ENCODE data around the gene FAM193B. TPM values are rescaled to one million over a fixed set of nuclear protein-coding genes. Genes with fewer than 3 reads are reported as not detected.

The FAM193B gene
- polyA plus RNA-seq, 2 donors: 42.2 to 141 TPM

- Histone ChIP-seq H3K27me3 (ENCODE audit: control insufficient read depth in 1 of 2, insufficient read depth in 2 of 2, low read length in 2 of 2) (no peaks in the 10 kb centered on the region), H3K9me3 (ENCODE audit: control insufficient read depth in 2 of 2, insufficient read depth in 1 of 2, low read depth in 1 of 2, low read length in 1 of 2) (no peaks in the 10 kb centered on the region), H3K4me3 (ENCODE audit: low read depth in 1 of 2, low read length in 2 of 2) (no peak overlapping the region), H3K4me1 (ENCODE audit: control insufficient read depth in 2 of 2, insufficient read depth in 2 of 2, low read length in 1 of 2) (peaks cover 0 to 2% of the 10 kb centered on the region in 2 donors), H3K36me3 (ENCODE audit: control insufficient read depth in 2 of 2, insufficient read depth in 2 of 2, low read length in 1 of 2) (peaks cover 0 to 6% of the 10 kb centered on the region in 2 donors), H3K27ac (ENCODE audit: low read depth in 2 of 2, low read length in 1 of 2) (no peak overlapping the region)
- WGBS, 2 donors: 94 to 98% methylated on average over 4 of the region's 4 CpGs
Observed at GRCh38 chr5:177505075-177505474, 49.3 kb downstream of the FAM193B start.

- no peak overlapping the region for H3K4me3 ChIP-seq (ENCODE audit: low read depth in 1 of 2, low read length in 2 of 2)
- H3K27me3 ChIP-seq (ENCODE audit: control insufficient read depth in 1 of 2, insufficient read depth in 2 of 2, low read length in 2 of 2): no peaks in the 10 kb centered on the region
- H3K27ac ChIP-seq (ENCODE audit: low read depth in 2 of 2, low read length in 1 of 2): no peak overlapping the region
- peaks cover 0 to 2% of the 10 kb centered on the region in 2 donors for H3K4me1 ChIP-seq (ENCODE audit: control insufficient read depth in 2 of 2, insufficient read depth in 2 of 2, low read length in 1 of 2)
- H3K9me3 ChIP-seq (ENCODE audit: control insufficient read depth in 2 of 2, insufficient read depth in 1 of 2, low read depth in 1 of 2, low read length in 1 of 2): no peaks in the 10 kb centered on the region
- WGBS, 2 donors: 89 to 93% methylated on average over 40 to 47 of the region's 47 CpGs
- H3K36me3 ChIP-seq (ENCODE audit: control insufficient read depth in 2 of 2, insufficient read depth in 2 of 2, low read length in 1 of 2): peaks cover 0 to 6% of the 10 kb centered on the region in 2 donors
Observed at GRCh38 chr5:177504086-177505056, 50.0 kb downstream of the FAM193B start.

- Histone ChIP-seq H3K4me1 (ENCODE audit: control insufficient read depth in 2 of 2, insufficient read depth in 2 of 2, low read length in 1 of 2) (peaks cover 0 to 2% of the 10 kb centered on the region in 2 donors), H3K4me3 (ENCODE audit: low read depth in 1 of 2, low read length in 2 of 2) (no peak overlapping the region), H3K27me3 (ENCODE audit: control insufficient read depth in 1 of 2, insufficient read depth in 2 of 2, low read length in 2 of 2) (no peaks in the 10 kb centered on the region), H3K27ac (ENCODE audit: low read depth in 2 of 2, low read length in 1 of 2) (no peak overlapping the region), H3K36me3 (ENCODE audit: control insufficient read depth in 2 of 2, insufficient read depth in 2 of 2, low read length in 1 of 2) (peaks cover 0 to 6% of the 10 kb centered on the region in 2 donors), H3K9me3 (ENCODE audit: control insufficient read depth in 2 of 2, insufficient read depth in 1 of 2, low read depth in 1 of 2, low read length in 1 of 2) (no peaks in the 10 kb centered on the region)
- WGBS, 2 donors: 82 to 86% methylated on average over 24 of the region's 24 CpGs
Observed at GRCh38 chr5:177503351-177504085, 50.8 kb downstream of the FAM193B start.

GRCh38 chr5:177502886-177503285 is 51.5 kb downstream of the FAM193B start:
- Histone ChIP-seq H3K9me3 (ENCODE audit: control insufficient read depth in 2 of 2, insufficient read depth in 1 of 2, low read depth in 1 of 2, low read length in 1 of 2) (no peaks in the 10 kb centered on the region), H3K27me3 (ENCODE audit: control insufficient read depth in 1 of 2, insufficient read depth in 2 of 2, low read length in 2 of 2) (no peaks in the 10 kb centered on the region), H3K27ac (ENCODE audit: low read depth in 2 of 2, low read length in 1 of 2) (no peak overlapping the region), H3K4me1 (ENCODE audit: control insufficient read depth in 2 of 2, insufficient read depth in 2 of 2, low read length in 1 of 2) (peaks cover 0 to 6% of the 10 kb centered on the region in 2 donors), H3K36me3 (ENCODE audit: control insufficient read depth in 2 of 2, insufficient read depth in 2 of 2, low read length in 1 of 2) (peaks cover 0 to 6% of the 10 kb centered on the region in 2 donors), H3K4me3 (ENCODE audit: low read depth in 1 of 2, low read length in 2 of 2) (no peak overlapping the region)
- 58 to 73% methylated on average over 16 of the region's 16 CpGs for WGBS, 2 donors

- WGBS, 2 donors: 59 to 61% methylated on average over 9 of the region's 9 CpGs
- H3K4me3 ChIP-seq (ENCODE audit: low read depth in 1 of 2, low read length in 2 of 2): no peak overlapping the region
- H3K27me3 ChIP-seq (ENCODE audit: control insufficient read depth in 1 of 2, insufficient read depth in 2 of 2, low read length in 2 of 2): no peaks in the 10 kb centered on the region
- H3K4me1 ChIP-seq (ENCODE audit: control insufficient read depth in 2 of 2, insufficient read depth in 2 of 2, low read length in 1 of 2): peaks cover 0 to 6% of the 10 kb centered on the region in 2 donors
- H3K36me3 ChIP-seq (ENCODE audit: control insufficient read depth in 2 of 2, insufficient read depth in 2 of 2, low read length in 1 of 2): peaks cover 0 to 6% of the 10 kb centered on the region in 2 donors
- no peak overlapping the region for H3K27ac ChIP-seq (ENCODE audit: low read depth in 2 of 2, low read length in 1 of 2)
- H3K9me3 ChIP-seq (ENCODE audit: control insufficient read depth in 2 of 2, insufficient read depth in 1 of 2, low read depth in 1 of 2, low read length in 1 of 2): no peaks in the 10 kb centered on the region
Observed at GRCh38 chr5:177501874-177502678, 52.3 kb downstream of the FAM193B start.

GRCh38 chr5:177500685-177501522 is 53.5 kb downstream of the FAM193B start:
- Histone ChIP-seq H3K27ac (ENCODE audit: low read depth in 2 of 2, low read length in 1 of 2) (peak overlapping the region in 1 of 2 donors; percentile 6), H3K4me1 (ENCODE audit: control insufficient read depth in 2 of 2, insufficient read depth in 2 of 2, low read length in 1 of 2) (peaks cover 0 to 14% of the 10 kb centered on the region in 2 donors), H3K4me3 (ENCODE audit: low read depth in 1 of 2, low read length in 2 of 2) (no peak overlapping the region), H3K27me3 (ENCODE audit: control insufficient read depth in 1 of 2, insufficient read depth in 2 of 2, low read length in 2 of 2) (no peaks in the 10 kb centered on the region), H3K9me3 (ENCODE audit: control insufficient read depth in 2 of 2, insufficient read depth in 1 of 2, low read depth in 1 of 2, low read length in 1 of 2) (no peaks in the 10 kb centered on the region), H3K36me3 (ENCODE audit: control insufficient read depth in 2 of 2, insufficient read depth in 2 of 2, low read length in 1 of 2) (peaks cover 0 to 6% of the 10 kb centered on the region in 2 donors)
- WGBS, 2 donors: 16 to 17% methylated on average over 10 of the region's 10 CpGs

GRCh38 chr5:177499842-177500241 is 54.5 kb downstream of the FAM193B start:
- Histone ChIP-seq H3K27me3 (ENCODE audit: control insufficient read depth in 1 of 2, insufficient read depth in 2 of 2, low read length in 2 of 2) (no peaks in the 10 kb centered on the region), H3K36me3 (ENCODE audit: control insufficient read depth in 2 of 2, insufficient read depth in 2 of 2, low read length in 1 of 2) (peaks cover 0 to 6% of the 10 kb centered on the region in 2 donors), H3K9me3 (ENCODE audit: control insufficient read depth in 2 of 2, insufficient read depth in 1 of 2, low read depth in 1 of 2, low read length in 1 of 2) (no peaks in the 10 kb centered on the region), H3K4me3 (ENCODE audit: low read depth in 1 of 2, low read length in 2 of 2) (no peak overlapping the region), H3K4me1 (ENCODE audit: control insufficient read depth in 2 of 2, insufficient read depth in 2 of 2, low read length in 1 of 2) (peaks cover 3 to 15% of the 10 kb centered on the region in 2 donors), H3K27ac (ENCODE audit: low read depth in 2 of 2, low read length in 1 of 2) (no peak overlapping the region)
- 77 to 79% methylated on average over 6 of the region's 6 CpGs for WGBS, 2 donors

GRCh38 chr5:177498013-177498787 is 56.2 kb downstream of the FAM193B start:
- Histone ChIP-seq H3K4me3 (ENCODE audit: low read depth in 1 of 2, low read length in 2 of 2) (peak overlapping the region; percentile 51 to 53), H3K27me3 (ENCODE audit: control insufficient read depth in 1 of 2, insufficient read depth in 2 of 2, low read length in 2 of 2) (no peaks in the 10 kb centered on the region), H3K36me3 (ENCODE audit: control insufficient read depth in 2 of 2, insufficient read depth in 2 of 2, low read length in 1 of 2) (no peaks in the 10 kb centered on the region), H3K4me1 (ENCODE audit: control insufficient read depth in 2 of 2, insufficient read depth in 2 of 2, low read length in 1 of 2) (peaks cover 3 to 15% of the 10 kb centered on the region in 2 donors), H3K27ac (ENCODE audit: low read depth in 2 of 2, low read length in 1 of 2) (peak overlapping the region; percentile 54 to 65), H3K9me3 (ENCODE audit: control insufficient read depth in 2 of 2, insufficient read depth in 1 of 2, low read depth in 1 of 2, low read length in 1 of 2) (no peaks in the 10 kb centered on the region)
- WGBS, 2 donors: 9 to 10% methylated on average over 43 to 48 of the region's 48 CpGs
